Measurements from ENCODE around the gene PPCDC.

The PPCDC gene

DNA sequence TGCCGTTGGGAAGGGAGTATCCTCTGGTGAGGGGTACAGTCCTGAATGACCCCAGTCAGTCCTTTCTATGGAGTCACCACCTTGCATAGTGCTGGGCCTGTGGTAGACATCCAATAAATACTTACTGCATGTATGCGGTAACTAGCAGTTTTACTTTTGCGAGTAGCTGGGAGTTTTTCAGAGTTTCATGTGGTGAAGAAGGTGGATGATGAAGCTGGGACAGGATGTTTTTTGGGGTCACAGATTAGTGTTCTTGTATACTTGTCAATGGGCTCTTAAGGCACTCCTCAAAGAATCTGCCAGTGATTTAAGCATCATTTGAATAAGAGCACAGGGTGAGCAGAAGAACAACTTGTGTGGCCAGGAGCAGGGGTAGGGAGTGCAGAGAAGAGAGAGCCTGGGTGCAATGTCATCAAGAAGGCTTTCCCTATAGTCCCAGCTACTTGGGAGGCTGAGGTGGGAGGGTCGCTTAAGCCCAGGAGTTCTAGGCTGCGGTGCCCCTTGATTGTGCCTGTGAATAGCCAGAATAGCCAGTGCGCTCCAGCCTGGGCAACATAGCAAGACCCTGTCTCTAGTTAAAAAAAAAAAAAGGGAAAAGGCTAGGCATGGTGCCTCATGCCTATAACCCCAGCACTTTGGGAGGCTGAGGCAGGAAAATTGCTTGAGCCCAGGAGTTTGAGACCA is 22.1 kb downstream of the PPCDC start:
- no peak for DNase-seq

DNA sequence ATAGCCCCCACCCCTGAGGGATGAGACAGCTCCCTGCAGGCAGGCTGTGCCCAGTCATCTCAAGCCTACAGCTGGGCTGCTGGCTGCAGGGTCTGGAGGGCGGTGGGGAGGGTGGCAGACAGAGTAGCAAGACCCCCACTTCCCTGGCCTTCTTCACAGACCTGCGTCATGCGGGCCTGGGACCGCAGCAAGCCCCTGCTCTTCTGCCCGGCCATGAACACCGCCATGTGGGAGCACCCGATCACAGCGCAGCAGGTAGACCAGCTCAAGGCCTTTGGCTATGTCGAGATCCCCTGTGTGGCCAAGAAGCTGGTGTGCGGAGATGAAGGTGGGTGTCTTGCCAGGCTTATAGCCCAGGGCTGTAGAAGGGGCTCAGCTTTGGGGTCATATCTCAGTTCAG is 25.0 kb downstream of the PPCDC start:
- no peak for DNase-seq

GRCh38 chr15:75049392-75049791 is 26.0 kb downstream of the PPCDC start:
- no peak for DNase-seq

- DNase-seq, result no peak
Observed at GRCh38 chr15:75050283-75050682, 26.9 kb downstream of the PPCDC start.

DNA sequence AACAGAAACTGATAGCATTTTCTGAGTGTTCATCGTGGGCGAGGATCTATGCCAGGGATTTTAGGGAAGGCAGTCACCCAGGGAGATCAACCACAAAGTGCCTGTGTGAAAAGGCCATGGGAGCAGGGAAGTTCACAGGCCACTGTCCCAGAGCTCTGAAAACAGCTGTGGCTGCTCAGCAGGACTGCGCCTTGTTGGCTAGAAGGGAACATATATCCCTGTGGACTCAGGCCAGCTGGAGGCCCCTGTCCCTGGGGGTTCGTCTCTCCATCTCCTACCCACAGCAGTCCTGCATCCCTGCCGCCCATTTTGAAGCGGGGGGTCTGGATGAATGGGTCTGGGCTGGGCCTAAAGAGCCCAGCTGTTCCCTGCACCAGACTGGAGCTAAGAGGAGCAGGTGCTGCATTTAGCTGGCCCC is 27.8 kb downstream of the PPCDC start:
- DNase-seq, result no peak

GRCh38 chr15:75051711-75052110 is 28.3 kb downstream of the PPCDC start:
- DNase-seq, result no peak

GRCh38 chr15:75052972-75053747 is 29.8 kb downstream of the PPCDC start:
- DNase-seq, result no peak

- no peak for DNase-seq
Observed at GRCh38 chr15:75053748-75054125, 30.3 kb downstream of the PPCDC start.

DNA sequence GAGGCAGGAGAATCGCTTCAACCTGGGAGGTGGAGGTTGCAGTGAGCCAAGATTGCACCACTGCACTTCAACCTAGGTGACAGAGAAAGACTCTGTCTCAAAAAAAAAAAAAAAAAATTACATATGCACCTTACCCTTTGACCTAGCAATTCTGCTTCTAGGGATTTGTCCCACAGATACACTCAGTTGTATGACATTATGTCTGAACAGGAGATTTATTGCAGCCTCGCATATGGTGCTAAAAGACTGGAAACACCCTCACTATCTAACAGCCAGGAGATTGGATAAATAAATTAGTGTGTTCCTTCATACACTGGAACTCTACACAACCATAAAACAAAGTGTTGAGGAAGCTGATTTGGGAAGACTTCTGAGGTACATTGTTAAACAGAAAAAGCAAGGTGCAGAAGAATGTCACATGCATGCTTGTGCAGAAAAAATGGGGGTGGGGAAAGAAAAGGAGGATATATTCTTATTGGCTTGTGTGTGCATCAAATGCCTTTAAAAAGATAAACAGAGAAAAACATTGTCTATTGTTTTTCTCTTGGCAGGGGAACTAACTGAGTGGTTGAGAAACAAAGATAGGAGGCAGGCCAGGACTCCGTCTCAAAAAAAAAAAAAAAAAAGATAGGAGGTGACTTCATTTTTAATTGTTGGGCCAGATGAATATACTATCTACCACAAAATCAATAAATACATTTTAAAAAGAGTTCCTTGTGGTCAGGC is 30.9 kb downstream of the PPCDC start:
- DNase-seq, result no peak

GRCh38 chr15:75056036-75056435 is 32.6 kb downstream of the PPCDC start:
- DNase-seq, result no peak

DNA sequence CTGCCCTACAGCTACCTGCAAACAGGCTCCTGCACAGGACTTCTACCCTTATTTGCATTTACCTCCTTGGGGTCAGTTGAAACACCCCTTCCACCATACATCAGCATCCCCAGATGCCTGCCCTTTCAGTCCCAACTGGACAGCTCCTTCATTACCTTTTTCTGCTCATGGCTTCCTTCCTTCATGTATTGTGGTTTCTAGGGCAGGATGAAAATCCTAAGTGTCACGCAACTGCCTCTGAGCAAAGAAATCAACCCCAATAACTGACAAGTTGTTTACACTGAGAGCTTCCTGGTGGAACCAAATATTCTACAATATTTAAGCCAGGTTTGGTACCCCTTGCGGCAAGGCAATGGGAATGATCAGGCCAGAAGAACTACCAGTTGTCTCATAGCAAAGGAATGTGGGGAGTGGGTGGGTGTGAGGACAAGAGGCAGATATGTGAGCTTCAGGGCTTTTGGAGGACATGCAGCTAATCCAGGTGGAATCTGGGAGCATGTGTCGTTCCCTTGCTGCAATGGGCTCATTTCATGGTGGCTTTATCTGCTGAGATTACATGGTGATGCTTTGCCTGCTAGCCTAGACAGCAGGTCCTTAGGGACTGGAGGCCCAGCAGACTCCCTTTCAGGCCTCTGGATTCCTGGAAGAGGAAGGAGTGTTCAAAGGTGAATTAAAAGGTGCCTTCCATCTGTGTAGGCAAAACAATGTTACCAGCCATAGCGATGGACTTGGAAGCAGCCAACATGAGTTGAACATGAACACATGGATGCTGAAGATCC is 34.9 kb downstream of the PPCDC start:
- DNase-seq, result no peak

GRCh38 chr15:75059607-75060006 is 36.2 kb downstream of the PPCDC start:
- no peak for DNase-seq

- no peak for DNase-seq
Observed at GRCh38 chr15:75061272-75061671, 37.9 kb downstream of the PPCDC start.

DNA sequence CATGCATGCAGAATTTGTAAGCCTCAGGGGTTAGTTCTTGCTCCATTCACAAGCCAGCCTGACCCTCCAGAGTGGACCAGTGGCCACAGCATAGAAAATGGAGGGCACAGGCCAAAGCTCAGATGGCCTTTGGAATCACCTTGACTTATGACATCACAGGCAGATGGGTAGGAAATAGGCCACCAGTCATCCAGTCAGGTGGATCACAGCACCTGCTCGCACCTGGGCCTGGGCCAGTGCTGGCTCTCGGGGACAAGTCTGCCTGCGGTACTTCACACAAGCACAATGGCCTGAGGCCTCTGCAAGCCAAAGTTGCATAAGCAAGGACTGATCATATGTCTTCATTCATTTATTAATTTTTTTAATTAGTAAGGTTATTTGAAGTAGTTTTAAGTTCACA is 39.3 kb downstream of the PPCDC start:
- DNase-seq, result no peak

GRCh38 chr15:75063338-75063737 is 39.9 kb downstream of the PPCDC start:
- no peak for DNase-seq

DNA sequence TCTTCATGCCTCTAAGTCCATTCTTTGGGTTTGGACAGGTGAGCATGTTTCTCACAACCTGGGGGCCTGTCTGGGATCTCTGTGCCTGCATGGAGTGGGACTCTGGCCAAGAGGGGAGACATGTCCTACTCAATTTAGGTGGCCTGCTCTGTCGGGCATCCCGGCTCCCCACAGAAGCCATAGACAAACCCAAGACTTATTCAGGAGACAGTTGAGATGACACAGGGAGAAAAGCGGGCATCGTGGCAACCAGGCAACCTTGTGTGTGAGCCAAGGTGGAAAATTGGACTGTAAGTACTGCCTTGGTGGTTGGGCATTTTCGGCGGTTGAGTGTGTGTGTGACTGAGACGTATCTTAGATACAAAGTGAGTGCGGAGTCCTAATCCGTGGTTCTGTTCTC is 40.5 kb downstream of the PPCDC start:
- DNase-seq, result no peak

DNA sequence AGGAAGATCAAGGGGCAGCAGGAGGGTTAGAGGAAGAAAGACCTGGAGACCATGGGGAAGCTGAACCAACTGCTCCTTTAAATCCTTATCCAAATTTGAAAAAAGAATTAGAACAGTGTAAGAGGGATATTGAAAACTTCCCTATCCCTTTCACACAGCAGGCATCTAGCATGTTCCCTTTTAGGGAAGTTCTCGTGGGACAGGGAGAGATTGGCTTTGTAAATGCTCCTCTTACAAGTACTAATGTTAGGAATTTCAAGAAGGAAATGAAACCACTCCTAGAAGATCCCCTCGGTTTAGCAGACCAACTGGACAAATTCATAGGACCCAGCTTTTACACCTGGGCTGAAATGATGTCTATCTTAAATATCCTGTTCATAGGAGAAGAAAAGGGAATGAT is 41.5 kb downstream of the PPCDC start:
- DNase-seq, result no peak

GRCh38 chr15:75065467-75065850 is 42.1 kb downstream of the PPCDC start:
- no peak for DNase-seq

- no peak for DNase-seq
Observed at GRCh38 chr15:75065851-75066509, 42.6 kb downstream of the PPCDC start.

DNA sequence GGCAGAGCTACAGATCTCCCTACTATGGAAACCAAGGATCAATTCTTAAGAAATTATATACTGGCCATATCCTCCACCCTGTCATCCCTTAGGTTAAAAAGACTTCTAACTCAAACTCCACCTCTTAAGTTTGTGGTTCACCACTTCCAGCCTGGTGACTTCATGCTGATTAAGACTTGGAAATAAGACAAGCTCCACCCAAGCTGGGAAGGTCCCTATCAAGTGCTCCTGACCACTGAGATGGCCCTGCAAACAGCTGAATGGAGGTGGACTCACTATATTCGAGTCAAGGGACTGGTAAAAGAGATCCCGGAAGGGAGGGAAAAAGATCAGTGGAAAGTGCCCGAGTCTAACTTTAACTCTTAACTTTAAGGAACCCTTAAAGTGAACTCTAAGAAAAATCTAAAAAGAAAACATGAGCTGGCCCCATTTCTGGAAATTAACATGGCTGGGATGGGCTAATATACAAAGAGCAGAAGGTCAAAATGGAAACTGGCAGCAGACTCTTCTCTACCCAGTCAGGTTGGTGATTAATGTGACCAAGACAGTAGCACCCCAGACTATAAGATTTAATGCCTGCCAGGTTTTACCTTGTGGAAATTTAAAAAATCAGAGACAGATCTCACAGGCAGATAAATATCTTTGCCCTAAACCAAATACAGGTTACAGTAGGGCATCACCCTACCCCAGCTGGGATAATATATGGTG is 43.9 kb downstream of the PPCDC start:
- DNase-seq, result peak; percentile 70

- DNase-seq, result no peak
Observed at GRCh38 chr15:75068748-75069147, 45.4 kb downstream of the PPCDC start.

All from activated effector memory CD4-positive, alpha-beta T cell treated with anti-CD3 and anti-CD28 coated beads, Interleukin-2, amount 50 U/mL, for 16 hours (primary cell).